ENCODE data around the gene DCTN3. TPM values are rescaled to one million over a fixed set of nuclear protein-coding genes. Genes with fewer than 3 reads are reported as not detected.

Gene DCTN3
- 103 to 115 TPM (median 112 TPM) in 5 replicates for total RNA-seq (2022; extraction: Qiagen RNA extraction; ENCODE audit: low read depth)

DNA sequence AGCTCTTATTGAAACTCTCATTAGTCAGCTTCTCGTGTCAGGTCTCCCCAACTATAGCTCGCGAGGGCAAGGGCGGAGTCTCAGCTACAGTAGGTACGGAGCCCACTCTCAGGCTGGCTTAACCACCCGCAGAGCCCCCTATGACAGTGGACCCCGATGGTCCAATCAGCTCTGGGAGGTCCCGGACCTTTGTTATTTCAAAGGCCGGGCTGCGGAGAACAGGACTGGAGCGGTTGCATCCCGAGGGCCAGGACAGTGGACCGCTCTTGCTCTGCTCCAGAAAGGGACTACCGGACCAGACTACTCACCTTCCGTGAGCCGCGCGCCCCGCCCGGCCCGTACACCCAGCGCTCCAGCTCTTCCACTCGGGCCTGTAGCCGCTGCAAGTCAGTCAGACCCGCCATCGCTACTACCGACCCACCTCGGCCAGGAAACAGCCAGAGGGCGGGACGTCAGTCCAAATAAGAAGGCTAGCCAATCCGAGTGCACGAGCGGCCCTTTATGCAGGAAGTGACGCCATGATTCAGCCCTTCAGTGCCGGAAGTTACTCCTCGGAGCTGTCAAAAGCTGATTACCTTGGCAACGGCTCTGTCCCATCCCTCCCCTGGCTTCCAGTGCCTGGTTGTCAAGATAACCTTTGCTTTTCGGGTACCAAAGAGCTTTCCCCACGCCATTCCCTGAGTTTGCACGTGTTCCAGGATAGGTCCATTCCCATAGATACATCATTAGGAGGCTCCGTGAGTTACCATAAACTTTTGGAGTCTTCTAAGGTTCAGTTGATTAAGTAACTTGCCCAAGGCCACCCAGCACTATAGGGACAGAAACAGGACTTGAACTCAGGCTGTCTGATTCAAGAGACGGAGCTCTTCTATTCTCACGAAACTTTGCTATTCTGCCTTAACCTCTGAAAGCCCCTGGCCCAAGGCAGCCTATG, at the start of gene DCTN3:
Gene DCTN3, minus strand, starts transcription at position 435 of the 934 bp plus-strand sequence. Its CDS starts 31 bp downstream, at position 404.

DNA sequence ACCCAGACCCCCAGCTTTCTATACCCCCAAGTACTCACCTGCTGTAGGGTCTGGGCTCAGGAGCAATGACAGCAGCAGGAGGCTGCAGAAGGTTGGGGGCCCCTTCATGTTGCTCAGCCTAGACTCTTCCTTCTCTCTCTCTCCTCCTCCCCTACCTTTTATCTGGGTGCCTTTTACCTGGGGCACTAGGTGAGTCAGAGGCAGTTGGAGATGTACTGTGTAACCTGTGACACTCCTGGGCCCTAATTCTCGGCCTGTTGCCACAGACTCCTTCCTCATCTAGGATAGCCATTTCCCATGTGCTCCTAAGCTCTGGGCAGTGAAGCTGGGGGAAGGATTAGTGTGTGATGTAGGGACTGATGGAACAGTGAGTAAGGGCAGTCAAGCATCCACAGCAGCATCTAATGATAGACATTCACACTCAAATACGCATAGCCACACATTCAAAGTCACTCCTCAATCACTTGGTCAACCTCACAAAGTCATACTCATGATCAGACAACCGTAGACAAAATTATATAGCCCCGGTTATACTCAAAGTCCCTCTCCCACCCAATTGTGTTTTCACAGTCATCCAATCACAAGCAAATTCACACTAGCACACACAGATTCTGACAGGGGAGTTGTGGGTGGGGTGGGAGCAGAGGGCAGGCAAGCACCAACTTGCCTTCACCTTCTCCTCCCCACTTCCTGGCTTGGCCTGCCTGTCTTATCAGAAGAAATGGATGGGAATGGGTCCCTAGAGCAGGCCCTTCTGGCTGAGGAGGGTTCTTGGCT, 42.4 kb upstream of the DCTN3 start, which contains the start of gene CCL27:
Gene CCL27, minus strand, starts transcription at position 132 of the 777 bp plus-strand sequence. Its CDS starts 24 bp downstream, at position 108.

GRCh38 chr9:34651876-34652601, 31.7 kb upstream of the DCTN3 start, which contains the start of gene IL11RA:
Gene IL11RA (plus strand): TSS chr9:34652185. CDS start chr9:34655218, 3,033 bp downstream.

DNA sequence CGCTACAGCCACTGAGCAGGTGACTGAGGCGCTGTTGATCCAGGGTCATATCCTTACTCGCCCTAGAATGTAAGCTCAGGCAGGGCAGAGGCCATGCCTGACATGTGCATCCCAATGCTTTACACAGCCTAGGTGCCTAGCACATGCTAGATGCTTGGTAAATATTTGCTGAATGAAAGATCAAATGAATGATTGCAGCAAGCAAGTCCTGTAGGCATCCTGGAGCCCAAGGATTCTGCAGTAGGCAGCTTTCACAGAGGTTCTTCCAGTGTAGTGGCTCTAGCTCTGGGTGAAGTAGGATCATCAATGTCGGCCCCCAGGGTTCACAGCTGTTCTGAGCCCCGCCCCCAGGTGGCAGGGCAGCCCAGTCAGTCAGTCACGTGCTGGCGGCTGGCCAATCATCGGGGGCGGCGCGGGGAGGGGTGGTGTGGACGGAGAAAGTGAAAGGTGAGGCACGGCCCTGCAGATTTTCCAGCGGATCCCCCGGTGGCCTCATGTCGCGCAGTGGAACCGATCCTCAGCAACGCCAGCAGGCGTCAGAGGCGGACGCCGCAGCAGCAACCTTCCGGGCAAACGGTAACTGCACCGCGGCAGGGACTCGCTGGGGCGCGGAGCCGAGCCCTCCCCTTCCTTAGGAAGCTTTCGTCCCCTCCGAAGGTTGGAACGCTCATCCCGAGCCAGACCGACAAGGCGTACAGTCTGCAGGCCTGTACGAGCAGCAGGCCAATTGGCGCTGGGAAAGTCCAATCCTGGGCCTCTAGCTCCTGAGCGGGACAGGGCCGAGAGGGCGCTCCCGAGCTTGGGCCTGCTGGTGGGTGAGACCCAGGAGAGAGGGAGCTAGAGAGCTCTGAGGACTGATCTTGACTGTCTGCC, 26.2 kb upstream of the DCTN3 start, which contains the start of gene GALT:
Gene GALT, plus strand, starts transcription at position 465 of the 873 bp plus-strand sequence. Its CDS starts 30 bp downstream, at position 495.

GRCh38 chr9:34637356-34638137, 17.3 kb upstream of the DCTN3 start, which contains the start of gene SIGMAR1:
Gene SIGMAR1 (minus strand): TSS chr9:34637787. CDS start chr9:34637697, 90 bp downstream.

GRCh38 chr9:34628656-34629490, 8.6 kb upstream of the DCTN3 start, which contains the start of gene ARID3C:
Gene ARID3C (minus strand): TSS chr9:34629066. CDS start chr9:34628014, 1,052 bp downstream.

DNA sequence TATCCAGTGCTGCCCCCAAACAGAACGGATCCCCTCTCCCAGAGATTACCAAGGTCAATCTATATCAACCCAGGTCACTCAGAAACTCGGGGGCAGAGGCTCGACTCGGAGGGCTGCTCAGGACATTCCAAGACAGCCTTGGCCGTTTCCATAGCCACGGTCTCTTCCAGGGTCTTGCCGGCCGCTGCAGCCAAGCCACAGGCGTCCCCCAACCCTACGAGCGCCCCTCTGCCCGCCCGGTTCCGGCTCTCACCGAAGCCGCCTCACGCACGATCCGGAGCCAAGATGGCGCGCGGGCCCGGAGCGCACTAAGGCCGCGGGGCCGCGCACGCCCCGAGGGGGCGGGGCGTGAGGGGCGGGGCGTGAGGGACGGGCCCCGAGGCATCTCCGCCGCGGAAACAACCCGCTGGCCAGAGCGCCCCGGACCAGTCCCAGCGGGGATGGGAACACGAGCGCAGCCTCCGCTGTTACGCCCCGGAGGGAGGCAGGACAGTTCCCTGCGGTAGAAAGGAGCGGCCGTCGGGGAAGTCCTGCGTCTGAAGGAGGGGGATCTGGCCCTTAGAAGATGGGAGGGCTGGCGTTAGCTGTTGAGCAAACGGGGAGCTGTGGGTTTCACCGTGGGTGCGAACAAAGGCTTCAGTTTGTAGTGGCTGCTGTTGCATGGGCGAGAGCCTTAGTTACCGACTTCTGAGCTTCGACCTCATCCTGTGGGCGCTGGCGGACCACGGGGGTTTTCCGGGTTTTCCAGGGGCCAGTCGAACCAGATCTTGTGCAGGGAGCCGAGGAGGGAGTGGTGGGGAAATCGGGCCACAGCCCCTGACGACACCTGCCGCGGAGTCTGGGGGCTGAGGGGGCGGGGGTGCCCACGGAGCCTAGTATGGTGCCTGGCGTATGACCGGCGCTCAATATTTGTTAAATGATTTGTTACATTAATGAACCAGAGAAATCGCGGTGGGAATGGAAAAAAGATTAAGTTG, 8.2 kb downstream of the DCTN3 start, which contains the start of gene RPP25L:
Gene RPP25L, minus strand, starts transcription at position 287 of the 977 bp plus-strand sequence. CDS start 801 bp downstream, outside the sequence.

DNA sequence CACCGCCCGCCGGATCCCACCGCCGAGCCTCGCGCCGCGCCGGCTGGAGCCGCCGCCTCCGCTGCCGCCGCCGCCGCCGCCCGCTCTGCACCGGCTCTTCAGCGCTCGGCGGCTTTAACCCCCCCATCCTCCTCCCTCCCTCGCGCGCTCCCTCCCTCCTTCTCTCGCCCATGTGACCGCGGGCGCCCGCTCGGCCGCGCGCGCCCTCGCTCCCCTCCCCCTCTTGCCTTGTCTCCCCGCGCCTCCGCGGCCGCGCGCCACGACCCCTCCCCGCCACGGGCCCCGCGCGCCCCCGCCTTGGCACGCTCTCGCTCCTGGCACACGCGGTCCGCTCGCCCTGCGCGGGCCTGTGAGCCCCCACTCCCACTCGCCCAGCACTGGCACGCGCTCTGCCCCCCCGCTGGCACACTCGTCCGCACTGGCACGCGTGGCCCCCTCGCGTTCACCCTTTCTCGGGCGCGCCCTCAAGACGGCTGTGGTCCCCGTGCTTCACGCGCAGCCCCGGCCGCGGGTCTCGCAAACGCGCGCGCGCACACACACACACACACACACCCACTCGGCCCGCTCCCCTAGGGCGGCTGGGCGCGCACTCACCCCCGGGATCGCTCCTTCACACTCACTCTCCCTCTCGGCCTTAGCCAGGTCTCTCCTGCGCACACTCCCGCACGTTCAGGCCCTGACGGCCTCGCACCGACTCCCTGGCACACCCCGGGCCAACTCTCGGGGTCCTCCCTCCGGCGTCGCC, 30.5 kb downstream of the DCTN3 start, which contains the start of gene CNTFR:
Gene CNTFR, minus strand, starts transcription at position 89 of the 745 bp plus-strand sequence. CDS start 20,743 bp downstream, outside the sequence.

Other genes starting within 250 kb of the DCTN3 start
- gene MYORG, start 243.6 kb downstream of the DCTN3 start, total RNA-seq (2022; extraction: Qiagen RNA extraction; ENCODE audit: low read depth): 3.1 to 4.2 TPM (median 3.9 TPM) in 5 replicates
- 14.0 to 18.1 TPM (median 15.7 TPM) in 5 replicates for gene FAM219A, start 161.9 kb downstream of the DCTN3 start, total RNA-seq (2022; extraction: Qiagen RNA extraction; ENCODE audit: low read depth)
- gene DNAI1, start 161.7 kb downstream of the DCTN3 start, total RNA-seq (2022; extraction: Qiagen RNA extraction; ENCODE audit: low read depth): 0.07 to 0.37 TPM (median 0.09 TPM) in 4 of 5 replicates, not detected in the other
- gene ENHO, start 97.5 kb downstream of the DCTN3 start, total RNA-seq (2022; extraction: Qiagen RNA extraction; ENCODE audit: low read depth): 1.3 to 2.3 TPM (median 2.0 TPM) in 5 replicates
- gene CNTFR, start 30.8 kb downstream of the DCTN3 start, total RNA-seq (2022; extraction: Qiagen RNA extraction; ENCODE audit: low read depth): 0.08 to 0.19 TPM (median 0.10 TPM) in 5 replicates
- 39.7 to 50.3 TPM (median 43.1 TPM) in 5 replicates for gene RPP25L, start 8.4 kb downstream of the DCTN3 start, total RNA-seq (2022; extraction: Qiagen RNA extraction; ENCODE audit: low read depth)
- 0.15 to 0.33 TPM (median 0.23 TPM) in 4 of 5 replicates, not detected in the other for gene ARID3C, start 8.6 kb upstream of the DCTN3 start, total RNA-seq (2022; extraction: Qiagen RNA extraction; ENCODE audit: low read depth)
- gene SIGMAR1, start 17.3 kb upstream of the DCTN3 start, total RNA-seq (2022; extraction: Qiagen RNA extraction; ENCODE audit: low read depth): 146 to 204 TPM (median 198 TPM) in 5 replicates
- gene GALT, start 26.2 kb upstream of the DCTN3 start, total RNA-seq (2022; extraction: Qiagen RNA extraction; ENCODE audit: low read depth): 15.3 to 21.3 TPM (median 18.6 TPM) in 5 replicates
- gene IL11RA, start 31.7 kb upstream of the DCTN3 start, total RNA-seq (2022; extraction: Qiagen RNA extraction; ENCODE audit: low read depth): 5.0 to 6.7 TPM (median 5.6 TPM) in 5 replicates
- 0.23 to 0.66 TPM (median 0.32 TPM) in 3 of 5 replicates, not detected in the others for gene CCL27, start 42.2 kb upstream of the DCTN3 start, total RNA-seq (2022; extraction: Qiagen RNA extraction; ENCODE audit: low read depth)
- gene CCL19, start 70.8 kb upstream of the DCTN3 start, total RNA-seq (2022; extraction: Qiagen RNA extraction; ENCODE audit: low read depth): not detected in 5 replicates
- not detected in 5 replicates for gene CCL21, start 89.6 kb upstream of the DCTN3 start, total RNA-seq (2022; extraction: Qiagen RNA extraction; ENCODE audit: low read depth)

Measured in A549 treated with CpdA at 1 μM for 4 hours (cell line).